PC-9 (cell line): ENCODE measurements around the gene FURIN. TPM values are rescaled to one million over a fixed set of nuclear protein-coding genes. Genes with fewer than 3 reads are reported as not detected.

ENCODE experiments used
- BruUV-seq: library from RNA; stranded (reverse); fragments of 400-500 nt; replicated peaks from 2 replicates; lab custom pipeline; 2021; lab: Mats Ljungman, UMichigan
- CTCF ChIA-PET: fragments of 300-600 bp; sonication (Branson Sonifier 250); formaldehyde crosslinking; loops from one replicate; lab custom pipeline; 2022; ENCODE audit warnings: antibody characterized with exemption; lab: Charles Lee
- POLR2A ChIA-PET: fragments of 300-600 bp; sonication (Branson Sonifier 250); formaldehyde crosslinking; loops from one replicate; lab custom pipeline; 2022; ENCODE audit warnings: antibody characterized with exemption; ENCODE audit not compliant: unreplicated experiment; lab: Charles Lee
- DNase-seq, 2 experiments: peaks; one replicate each; pipeline versions ENCODE4 v3.0.0 to v3.0.0-alpha.2; 2015 to 2022; ENCODE audit warnings: mixed read lengths in 1 of 2
- H2AFZ ChIP-seq: fragments of 200-600 bp; sonication (generic); 2 replicates; pipeline ENCODE4 v1.8.1; 2017; ENCODE audit warnings: antibody characterized with exemption
- H3F3A ChIP-seq: fragments of 200-600 bp; sonication (generic); 2 replicates; pipeline ENCODE4 v1.8.1; 2017; ENCODE audit warnings: antibody characterized with exemption, mild to moderate bottlenecking, low read depth; ENCODE audit not compliant: insufficient read depth
- H3K27ac ChIP-seq: fragments of 200-600 bp; sonication (generic); 2 replicates; pipeline ENCODE4 v1.6.1; 2016; ENCODE audit warnings: mixed run types
- H3K27me3 ChIP-seq: fragments of 200-600 bp; sonication (generic); 2 replicates; pipeline ENCODE4 v1.6.1; 2016; ENCODE audit warnings: low read depth, mixed run types; ENCODE audit not compliant: insufficient read depth
- H3K36me3 ChIP-seq: fragments of 200-600 bp; sonication (generic); 2 replicates; pipeline ENCODE4 v1.6.1; 2016; ENCODE audit warnings: low read depth, mixed run types
- H3K4me1 ChIP-seq: fragments of 200-600 bp; sonication (generic); replicated peaks from 2 replicates; pipeline ENCODE4 v1.6.1; 2016; ENCODE audit warnings: mixed run types; ENCODE audit not compliant: insufficient read depth
- H3K4me2 ChIP-seq: fragments of 200-600 bp; sonication (generic); 2 replicates; pipeline ENCODE4 v1.6.1; 2017; ENCODE audit warnings: mixed run types
- H3K4me3 ChIP-seq: fragments of 200-600 bp; sonication (generic); 2 replicates; pipeline ENCODE4 v1.6.1; 2016; ENCODE audit warnings: mixed run types
- H3K79me2 ChIP-seq: fragments of 200-600 bp; sonication (generic); 2 replicates; pipeline ENCODE4 v1.6.1; 2017; ENCODE audit warnings: low read depth, mixed run types
- H3K9me2 ChIP-seq: fragments of 200-600 bp; sonication (generic); 2 replicates; pipeline ENCODE4 v1.8.1; 2017; ENCODE audit warnings: mild to moderate bottlenecking; ENCODE audit not compliant: insufficient read depth
- H3K9me3 ChIP-seq: fragments of 200-600 bp; sonication (generic); 2 replicates; pipeline ENCODE4 v1.8.1; 2016; ENCODE audit warnings: low read depth; ENCODE audit not compliant: insufficient read depth
- H4K20me1 ChIP-seq: fragments of 200-600 bp; sonication (generic); 2 replicates; pipeline ENCODE4 v1.8.1; 2017; ENCODE audit not compliant: insufficient read depth
- CTCF ChIP-seq: fragments of 200-600 bp; sonication (generic); conservative IDR thresholded peaks from 2 replicates; pipeline ENCODE4 v1.6.1; 2017; ENCODE audit warnings: mixed run types, antibody characterized with exemption, mild to moderate bottlenecking, moderate library complexity
- EZH2 ChIP-seq: fragments of 200-600 bp; sonication (generic); IDR thresholded peaks from 2 replicates; pipeline ENCODE4 v1.8.0; 2017; ENCODE audit warnings: antibody characterized with exemption, low read depth
- intact Hi-C: fragments of 100-400 bp; cut with micrococcal nuclease; formaldehyde crosslinking; loops from one replicate; pipeline ENCODE4 v1.10.0; 2022; ENCODE audit not compliant: unreplicated experiment
- total RNA-seq: library from RNA; stranded (reverse); gene quantifications from 2 replicates; pipeline ENCODE4 v1.2.3, GENCODE V29; 2021

FURIN gene
- total RNA-seq, 1 experiment from 2014 or later, result 50.4 TPM

DNA sequence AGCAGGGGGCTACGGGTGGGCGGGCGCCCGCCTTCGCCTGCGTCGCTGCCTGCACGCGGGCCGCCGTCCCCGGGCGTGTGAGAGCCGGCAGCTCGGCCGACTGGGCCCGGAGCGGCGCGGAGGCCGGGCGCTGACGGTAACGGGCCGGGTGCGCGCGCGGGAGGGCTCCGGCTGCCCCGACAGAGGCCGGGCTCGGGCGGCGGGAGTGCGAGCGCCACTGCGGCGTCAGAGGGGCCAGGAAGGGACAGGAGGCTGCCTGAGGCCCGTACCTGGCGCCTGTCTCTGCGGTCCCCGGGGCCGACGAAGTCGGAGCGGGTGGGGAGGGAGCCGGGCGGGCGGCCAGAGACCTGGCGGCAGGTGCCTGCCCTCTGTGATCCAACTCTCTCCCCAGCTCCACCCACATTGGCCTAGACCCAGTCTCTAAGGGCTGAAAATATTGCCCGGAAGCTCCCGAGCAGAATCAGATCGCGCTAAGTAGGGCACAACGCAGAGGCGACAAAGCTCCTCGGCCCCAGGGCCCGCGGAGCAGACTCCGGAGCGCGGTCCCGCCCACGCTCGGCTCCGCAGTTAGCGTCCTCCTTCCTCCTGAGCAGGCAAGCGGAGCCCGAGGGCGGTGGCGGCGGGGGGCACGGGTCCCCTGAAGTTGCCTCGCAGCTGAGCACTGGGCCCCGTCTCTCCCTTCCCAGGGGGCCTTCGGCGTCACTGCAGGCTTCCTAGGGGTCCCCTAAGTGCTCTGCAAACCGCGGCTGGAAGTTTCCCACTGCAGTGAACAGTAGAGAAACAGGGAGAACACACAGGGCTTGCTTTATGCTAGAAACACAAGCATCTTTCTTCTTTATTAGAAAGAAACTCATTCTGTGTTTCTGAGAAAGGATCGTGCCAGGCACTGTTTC is 34.7 kb downstream of the FURIN start, which contains the start of gene MAN2A2:
Gene MAN2A2, plus strand, starts transcription at position 463 of the 893 bp plus-strand sequence. CDS start 906 bp downstream, outside the sequence.
- Histone ChIP-seq H4K20me1 (no peaks in the 10 kb centered on the region), H3K4me3 (peak within 1 kb of the TSS; percentile 93), H2AFZ (peak within 1 kb of the TSS; percentile 96), H3K4me2 (peak within 1 kb of the TSS; percentile 99), H3K4me1 (peaks cover 18% of the 10 kb centered on the region), H3K36me3 (no peaks in the 10 kb centered on the region), H3K9me2 (no peaks in the 10 kb centered on the region), H3K79me2 (no peaks in the 10 kb centered on the region), H3F3A (peaks cover 23% of the 10 kb centered on the region; the same call in 1 of the 2 replicates), H3K9me3 (no peaks in the 10 kb centered on the region), H3K27me3 (no peaks in the 10 kb centered on the region), H3K27ac (peak within 1 kb of the TSS; percentile 25; the same call in 1 of the 2 replicates)
- ChIA-PET POLR2A (interaction anchor here (0.5 to 0.7 kb wide), 2 partner anchors 49 to 616 kb away, joined by 3 to 4 read pairs; no protein-coding TSS in a partner anchor), CTCF (interaction anchor here (0.6 to 1.3 kb wide), 6 partner anchors 29 to 568 kb away, joined by 3 to 11 read pairs (median 3); partner anchors contain the start of gene HDDC3)
- DNase-seq, result peak in 1 of 2 experiments; percentile 52
- no peak for TF ChIP-seq CTCF
- no peak for TF ChIP-seq EZH2
- no TSS peak for BruUV-seq
- intact Hi-C loops, result loop anchor here (1.0 to 5.0 kb wide), 3 partner anchors 28 to 146 kb away; no protein-coding TSS in a partner anchor

- H3K27ac ChIP-seq, result no peak overlapping the region
- TF ChIP-seq EZH2 (no peak), CTCF (no peak)
- H3K36me3 ChIP-seq, result no peaks in the 10 kb centered on the region
- intact Hi-C loops, result loop anchor here (1.0 to 5.0 kb wide), 3 partner anchors 27 to 145 kb away; no protein-coding TSS in a partner anchor
- peaks cover 18% of the 10 kb centered on the region for H3K4me1 ChIP-seq
- peak overlapping the region; percentile 99 for H3K4me2 ChIP-seq
- DNase-seq, result no peak
- BruUV-seq, result TSS peak; percentile 51
- no peaks in the 10 kb centered on the region for H3K9me2 ChIP-seq
- no peaks in the 10 kb centered on the region for H4K20me1 ChIP-seq
- CTCF ChIA-PET, result interaction anchor here (0.6 kb wide), 1 partner anchor 546 kb away, joined by 3 read pairs; no protein-coding TSS in a partner anchor
- H2AFZ ChIP-seq, result peak overlapping the region; percentile 96
- peak overlapping the region; percentile 93 for H3K4me3 ChIP-seq
- POLR2A ChIA-PET, result interaction anchor here (0.5 kb wide), 1 partner anchor 617 kb away, joined by 3 read pairs; no protein-coding TSS in a partner anchor
- no peaks in the 10 kb centered on the region for H3K79me2 ChIP-seq
- no peaks in the 10 kb centered on the region for H3K27me3 ChIP-seq
- H3F3A ChIP-seq, result peaks cover 23% of the 10 kb centered on the region; the same call in 1 of the 2 replicates
- H3K9me3 ChIP-seq, result no peaks in the 10 kb centered on the region
Observed at GRCh38 chr15:90903733-90904536, 35.5 kb downstream of the FURIN start.
